ENCODE results near the gene SIM2.

The SIM2 gene

DNA sequence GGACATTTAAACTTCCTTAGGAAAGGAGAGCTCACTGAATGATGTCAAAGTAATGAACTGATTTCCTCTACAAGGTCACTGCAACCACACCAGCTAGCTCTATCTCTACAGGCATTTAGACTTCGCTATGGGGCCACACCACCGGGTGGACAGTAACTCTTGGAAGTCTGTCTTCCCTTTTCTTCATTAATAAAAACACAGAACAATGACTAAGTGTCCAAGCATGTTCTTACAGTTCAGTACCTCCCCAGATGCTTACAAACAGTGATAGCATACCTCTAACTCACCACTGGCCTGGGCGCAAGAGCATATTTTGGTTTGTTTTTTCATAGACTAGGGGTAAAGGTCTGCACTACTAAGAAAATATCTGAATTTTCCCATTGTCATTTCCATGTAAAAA lies 54.6 kb downstream of the SIM2 start:
- DNase-seq = no peak
- no peak for TF ChIP-seq POLR2A (IDR thresholded peaks at IDR 0.05; ENCODE audit: low read length)

DNA sequence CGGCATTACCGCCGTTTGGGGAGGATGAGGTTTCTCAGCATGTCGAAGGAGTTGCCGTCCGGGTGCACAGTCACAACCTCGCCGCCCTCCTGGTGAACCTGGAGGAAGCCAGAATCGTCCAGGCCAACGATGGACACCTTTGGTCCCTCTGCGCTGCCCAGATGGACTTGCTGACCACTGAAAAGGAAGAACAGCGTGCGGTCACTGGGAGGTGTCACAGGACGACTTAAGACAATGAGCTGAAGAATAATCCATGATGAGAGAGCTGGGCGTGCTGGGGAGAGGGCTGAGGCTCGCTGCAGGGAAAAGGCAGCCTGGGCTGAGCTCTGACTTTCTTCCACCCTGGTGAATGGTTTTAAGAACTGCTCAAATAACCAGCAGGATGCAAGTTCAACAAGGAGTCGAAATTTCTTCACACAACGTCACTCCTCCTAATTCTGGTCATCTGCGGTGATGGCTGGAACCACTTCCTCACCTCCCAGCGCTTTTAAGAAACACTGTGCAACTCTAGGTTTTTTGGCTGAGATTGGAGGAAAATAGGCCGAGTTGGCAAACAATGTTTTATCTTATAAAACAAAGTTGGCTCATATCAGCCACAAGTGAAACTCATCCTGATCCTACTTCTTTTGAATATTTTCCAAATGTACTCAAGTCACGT lies 55.5 kb downstream of the SIM2 start:
- DNase-seq = no peak
- TF ChIP-seq GATA1 (IDR thresholded peaks at IDR 0.05; ENCODE audit: low read depth, low read length) = no peak
- TF ChIP-seq POLR2A (IDR thresholded peaks at IDR 0.05; ENCODE audit: low read length) = no peak

DNA sequence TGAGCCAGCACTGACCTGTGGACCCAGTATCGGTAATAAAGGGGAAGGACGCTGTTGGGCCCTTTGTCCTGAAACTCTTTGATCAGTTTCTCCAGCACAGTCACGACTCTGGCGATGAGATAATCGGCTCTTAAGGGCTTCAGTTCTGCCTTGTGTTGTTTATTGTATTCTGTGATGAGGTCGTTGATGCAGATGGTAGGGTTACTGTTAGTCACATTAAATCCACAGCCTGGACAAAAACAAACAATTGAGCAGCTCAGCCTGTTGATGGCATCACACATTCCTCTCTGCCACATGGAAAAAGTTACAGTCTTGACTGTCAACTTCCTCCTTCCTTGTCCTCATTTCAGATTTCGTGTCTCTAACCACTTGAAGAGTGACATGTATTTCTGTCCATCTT lies 57.6 kb downstream of the SIM2 start:
- TF ChIP-seq GATA1 (IDR thresholded peaks at IDR 0.05; ENCODE audit: low read depth, low read length) (no peak), POLR2A (IDR thresholded peaks at IDR 0.05; ENCODE audit: low read length) (no peak)
- DNase-seq = no peak

DNA sequence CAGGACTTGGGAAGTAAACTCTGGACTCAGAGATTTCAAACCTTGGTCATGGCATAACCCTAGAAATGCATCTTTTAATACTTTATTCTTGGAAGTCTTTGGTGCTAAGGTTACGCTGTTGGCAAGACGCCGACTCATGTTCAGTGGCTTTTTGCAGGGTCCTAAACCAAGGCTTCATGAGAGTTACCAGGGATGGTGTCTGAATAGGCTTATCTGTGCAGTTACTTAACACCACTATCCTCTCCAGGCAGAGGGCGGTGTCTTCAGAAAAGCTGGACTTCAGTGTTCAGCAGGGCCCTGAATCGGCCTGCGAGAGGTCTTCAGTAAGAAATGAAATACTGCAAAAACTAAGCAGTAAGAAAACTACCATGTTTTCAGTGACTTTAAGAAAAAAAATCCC lies 58.3 kb downstream of the SIM2 start:
- no peak for TF ChIP-seq POLR2A (IDR thresholded peaks at IDR 0.05; ENCODE audit: low read length)
- no peak for TF ChIP-seq GATA1 (IDR thresholded peaks at IDR 0.05; ENCODE audit: low read depth, low read length)
- no peak for DNase-seq

DNA sequence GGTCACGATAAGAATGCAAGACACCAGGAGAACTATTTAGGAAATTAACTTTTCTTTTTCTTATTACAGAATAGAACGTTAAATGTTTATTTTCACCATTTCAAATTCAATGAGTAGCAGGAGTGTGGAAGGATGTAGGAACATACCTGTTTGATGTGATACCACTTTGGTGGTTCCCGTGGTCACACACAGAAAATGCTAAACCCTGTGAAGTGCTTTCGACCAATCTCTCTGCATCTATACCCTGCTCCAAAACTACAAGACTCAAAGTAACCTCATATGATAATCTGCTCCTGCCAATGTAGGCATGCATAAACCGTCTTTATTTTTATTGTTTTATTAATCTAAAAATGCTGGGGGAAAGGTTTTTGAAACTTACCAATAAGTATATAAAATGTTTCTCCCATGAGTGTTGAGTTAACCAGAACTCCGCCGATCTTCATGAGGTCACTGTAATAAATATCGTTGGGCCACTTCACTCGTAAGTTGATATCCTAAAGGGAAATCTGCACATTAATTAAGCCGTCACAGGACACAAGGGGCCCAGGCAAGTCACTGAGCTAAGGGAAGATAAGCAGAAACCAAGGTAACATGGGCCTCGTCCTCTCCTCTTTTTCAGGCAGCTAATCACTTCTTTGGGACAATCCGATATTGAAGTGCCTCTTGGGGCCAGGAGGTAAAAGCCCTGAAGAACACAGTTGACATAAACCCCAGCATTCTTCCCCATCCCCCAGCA lies 60.6 kb downstream of the SIM2 start:
- TF ChIP-seq POLR2A (IDR thresholded peaks at IDR 0.05; ENCODE audit: low read length) (no peak), GATA1 (IDR thresholded peaks at IDR 0.05; ENCODE audit: low read depth, low read length) (no peak)
- DNase-seq = no peak

DNA sequence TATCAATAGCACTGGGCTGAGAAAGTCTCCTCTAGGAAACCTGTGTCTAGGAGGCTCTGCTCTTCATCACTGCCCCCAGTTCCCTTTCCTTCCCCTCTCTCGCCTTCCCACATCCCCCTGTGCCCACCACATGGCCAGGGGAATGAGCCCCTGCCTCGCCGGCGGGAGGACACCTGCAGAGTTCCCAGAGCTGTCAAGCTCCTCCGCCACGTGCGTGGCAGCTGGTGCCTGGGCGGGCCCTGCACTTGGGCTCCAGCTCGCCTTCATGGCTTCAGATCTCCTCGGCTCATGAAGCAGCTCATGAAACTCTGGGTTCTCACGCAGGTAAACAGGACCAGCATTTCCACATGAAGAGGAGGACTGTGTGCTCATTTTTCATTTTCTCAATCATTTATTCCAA lies 62.8 kb downstream of the SIM2 start:
- no peak for DNase-seq
- no peak for TF ChIP-seq GATA1 (IDR thresholded peaks at IDR 0.05; ENCODE audit: low read depth, low read length)
- TF ChIP-seq POLR2A (IDR thresholded peaks at IDR 0.05; ENCODE audit: low read length) = no peak

DNA sequence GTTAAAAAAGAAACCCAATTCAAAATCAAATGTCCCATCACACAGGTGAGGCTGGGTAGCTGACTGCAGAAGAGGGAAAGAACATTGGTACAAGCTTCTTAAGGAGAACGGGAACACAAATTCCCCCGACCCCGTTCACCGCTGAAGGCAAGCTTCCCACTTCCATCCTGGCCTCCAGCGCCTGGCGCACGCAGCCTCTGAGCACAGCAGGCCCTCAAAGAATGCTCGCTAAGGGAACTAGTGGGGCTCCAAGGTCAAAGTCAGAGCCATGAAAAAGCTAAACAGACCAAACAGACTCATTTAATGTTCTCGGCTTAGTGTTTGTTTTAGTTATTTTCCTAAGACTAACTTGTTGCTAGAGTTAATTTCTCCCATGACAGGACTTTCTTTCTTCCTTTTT lies 63.7 kb downstream of the SIM2 start:
- no peak for DNase-seq
- TF ChIP-seq POLR2A (IDR thresholded peaks at IDR 0.05; ENCODE audit: low read length) = no peak
- no peak for TF ChIP-seq GATA1 (IDR thresholded peaks at IDR 0.05; ENCODE audit: low read depth, low read length)

DNA sequence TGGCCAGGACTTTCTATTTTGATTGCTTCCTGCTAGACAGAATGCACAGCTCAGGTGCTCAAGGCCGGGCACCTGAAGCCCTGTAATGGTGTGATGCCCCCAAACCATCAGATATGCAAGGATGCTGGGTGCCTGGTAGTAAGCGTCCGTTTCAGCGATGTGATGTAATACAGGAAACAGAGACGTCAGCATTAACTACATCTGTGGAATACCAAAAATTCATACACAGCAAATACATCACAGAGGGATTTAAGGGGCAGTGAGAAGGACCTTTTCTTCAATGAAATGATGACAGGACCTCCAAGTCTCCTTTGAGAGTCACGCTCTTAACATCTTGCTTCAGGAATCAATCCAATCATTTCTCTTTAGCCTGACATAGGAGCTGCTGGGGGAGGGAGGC lies 64.4 kb downstream of the SIM2 start:
- TF ChIP-seq POLR2A (IDR thresholded peaks at IDR 0.05; ENCODE audit: low read length) (no peak), GATA1 (IDR thresholded peaks at IDR 0.05; ENCODE audit: low read depth, low read length) (no peak)

DNA sequence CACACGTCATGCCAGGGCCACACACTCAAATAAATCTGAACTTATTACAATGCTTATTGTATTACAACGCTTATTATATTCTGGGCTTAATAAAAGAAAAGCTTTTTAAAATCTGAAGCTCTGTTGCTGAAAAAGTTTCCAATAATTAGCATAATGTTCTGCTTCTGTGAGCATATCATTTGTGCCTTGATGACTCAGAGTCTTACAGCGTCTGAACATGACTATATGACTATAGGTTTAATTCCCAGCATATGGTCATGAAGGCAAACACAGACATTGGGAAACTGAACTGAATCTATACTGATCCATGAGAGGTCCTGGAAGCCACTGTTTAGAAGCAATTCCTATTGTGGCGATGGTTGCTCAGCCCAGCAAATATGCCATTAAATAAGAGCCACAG lies 66.3 kb downstream of the SIM2 start:
- DNase-seq = no peak
- TF ChIP-seq POLR2A (IDR thresholded peaks at IDR 0.05; ENCODE audit: low read length) (no peak), GATA1 (IDR thresholded peaks at IDR 0.05; ENCODE audit: low read depth, low read length) (no peak)

More for the DNA sequence above, 64.4 kb downstream of the SIM2 start:
- no peak for DNase-seq

DNA sequence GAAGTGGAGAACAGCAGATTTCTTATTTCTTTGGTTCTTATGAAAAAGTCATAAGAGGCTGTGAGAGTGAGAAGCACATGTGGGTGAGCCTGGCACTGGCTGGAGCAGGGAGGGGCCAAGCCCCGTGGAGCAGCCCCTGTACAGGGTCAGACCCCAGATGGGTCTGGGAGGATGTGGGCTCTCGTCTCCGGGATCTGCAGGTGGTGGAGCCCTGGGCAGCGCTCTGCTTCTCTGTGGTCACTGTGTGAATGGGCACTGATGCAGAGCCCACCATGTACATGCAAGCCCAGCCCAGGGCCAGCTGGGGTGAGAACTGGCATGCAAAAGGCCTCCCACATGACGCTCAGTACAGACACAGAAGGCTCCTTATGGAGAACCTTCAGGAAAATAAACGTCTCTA lies 67.6 kb downstream of the SIM2 start:
- TF ChIP-seq GATA1 (IDR thresholded peaks at IDR 0.05; ENCODE audit: low read depth, low read length) = no peak
- TF ChIP-seq POLR2A (IDR thresholded peaks at IDR 0.05; ENCODE audit: low read length) = no peak
- DNase-seq = no peak

DNA sequence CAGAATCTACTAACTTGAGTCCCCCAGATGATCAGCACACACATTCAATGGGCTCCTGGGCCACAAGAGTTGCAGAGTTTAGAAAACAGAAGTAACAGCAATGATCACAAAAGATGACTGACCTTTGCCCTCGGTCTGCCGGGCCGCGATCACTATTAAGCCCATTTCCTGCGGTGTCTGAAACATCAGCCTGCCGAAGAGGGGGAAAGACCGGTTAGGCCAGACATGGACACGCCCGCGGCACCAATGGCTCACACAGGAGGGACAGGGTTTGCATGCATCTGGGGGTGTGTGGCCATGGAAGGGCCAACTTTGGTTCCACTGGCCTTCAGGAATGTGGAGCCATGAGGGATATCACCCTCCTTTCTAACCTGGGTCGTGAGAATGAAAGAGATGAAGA lies 68.2 kb downstream of the SIM2 start:
- no peak for DNase-seq
- TF ChIP-seq GATA1 (IDR thresholded peaks at IDR 0.05; ENCODE audit: low read depth, low read length) (no peak), POLR2A (IDR thresholded peaks at IDR 0.05; ENCODE audit: low read length) (no peak)

DNA sequence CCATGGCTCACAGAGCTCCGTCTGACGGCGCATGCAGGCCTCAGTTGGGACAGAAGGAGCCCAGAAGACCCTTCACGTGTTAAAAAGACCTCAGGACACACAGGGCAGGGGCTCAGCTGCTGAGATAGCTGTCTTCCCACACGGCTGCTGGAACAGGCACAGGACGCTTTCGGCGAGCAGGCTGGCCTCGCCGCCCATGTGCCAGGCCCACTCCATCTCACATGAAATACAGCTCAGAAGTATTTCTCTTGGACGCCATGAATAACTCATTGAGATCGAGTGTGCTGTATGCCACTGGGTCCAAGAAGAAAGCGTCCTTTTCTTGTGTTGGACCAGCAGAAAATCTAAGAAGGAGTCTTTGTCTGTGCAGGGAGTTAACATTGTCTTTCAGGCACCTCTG lies 69.6 kb downstream of the SIM2 start:
- no peak for TF ChIP-seq GATA1 (IDR thresholded peaks at IDR 0.05; ENCODE audit: low read depth, low read length)
- no peak for TF ChIP-seq POLR2A (IDR thresholded peaks at IDR 0.05; ENCODE audit: low read length)
- no peak for DNase-seq

DNA sequence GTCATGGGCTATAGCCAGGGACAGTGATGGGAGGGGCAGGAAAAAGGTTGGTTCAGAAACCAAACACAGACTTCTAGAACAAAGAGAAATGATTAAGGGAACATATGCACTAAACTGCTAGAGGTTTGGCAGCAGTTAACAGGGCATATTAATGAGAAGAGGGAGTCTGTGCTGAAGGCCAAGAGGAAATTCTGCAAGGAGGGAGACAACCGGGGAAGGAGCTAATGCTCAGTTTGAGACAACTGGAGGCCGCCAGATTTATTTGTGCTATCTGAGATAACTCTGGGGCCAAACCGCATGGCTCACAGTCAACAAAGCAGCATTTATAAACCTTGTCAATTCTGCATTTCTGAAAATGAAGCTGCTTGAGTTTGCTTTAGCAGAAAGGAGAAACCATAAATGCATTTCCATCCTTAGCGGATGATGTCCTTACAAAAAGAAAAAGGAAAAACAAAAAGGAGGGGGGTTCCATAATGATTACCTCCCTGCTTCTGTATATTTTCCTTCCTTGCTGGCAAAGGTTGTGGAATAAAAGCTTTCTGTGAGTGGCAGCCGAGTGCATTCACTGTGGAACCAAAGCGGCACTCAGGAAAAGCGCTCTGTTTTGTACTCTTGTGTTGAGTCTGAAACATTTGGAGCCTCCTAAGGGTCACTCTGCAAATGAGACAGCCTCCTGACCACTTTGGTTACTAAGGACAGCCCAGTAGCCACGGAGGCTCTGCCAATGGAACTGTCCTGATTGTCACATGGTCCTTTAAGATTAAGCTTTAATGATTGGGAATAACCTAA lies 70.3 kb downstream of the SIM2 start:
- no peak for DNase-seq
- TF ChIP-seq POLR2A (IDR thresholded peaks at IDR 0.05; ENCODE audit: low read length) (no peak), GATA1 (IDR thresholded peaks at IDR 0.05; ENCODE audit: low read depth, low read length) (no peak)

DNA sequence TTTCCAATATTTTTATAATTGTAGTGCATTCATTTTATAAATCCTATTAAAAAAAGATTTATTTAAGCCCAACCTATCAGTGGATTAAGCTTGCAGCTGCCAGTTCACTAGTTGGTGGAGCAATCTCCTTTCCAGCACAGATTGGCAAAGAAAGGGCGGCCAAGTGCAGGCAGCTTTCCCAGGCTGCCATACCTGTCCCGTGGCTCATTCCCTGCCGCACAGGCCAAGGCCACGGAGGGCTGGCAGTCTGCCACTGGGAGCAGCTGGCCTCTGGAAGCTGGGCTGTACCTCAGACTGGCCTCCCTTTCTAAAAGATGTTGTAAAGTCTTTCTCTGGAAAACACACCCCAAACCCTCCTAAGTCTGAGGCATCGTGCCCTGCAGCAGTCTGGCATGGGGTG lies 74.2 kb downstream of the SIM2 start:
- TF ChIP-seq GATA1 (IDR thresholded peaks at IDR 0.05; ENCODE audit: low read depth, low read length) (no peak), POLR2A (IDR thresholded peaks at IDR 0.05; ENCODE audit: low read length) (no peak)
- no peak for DNase-seq

All from erythroblast (primary cell).